CD4-positive, alpha-beta T cell treated with Interleukin-17A for 4 hours (primary cell): ENCODE results near the gene ARSK.
"Not testable (repeated sequence)": the region's sequence is repeated elsewhere in the genome, so short reads cannot be mapped to it uniquely, and the experiment has no call there.

Experiments
- DNase-seq: peaks from one replicate; pipeline ENCODE4 v3.0.0-alpha.2; 2020; ENCODE audit warnings: mixed read lengths

The ARSK gene

DNA sequence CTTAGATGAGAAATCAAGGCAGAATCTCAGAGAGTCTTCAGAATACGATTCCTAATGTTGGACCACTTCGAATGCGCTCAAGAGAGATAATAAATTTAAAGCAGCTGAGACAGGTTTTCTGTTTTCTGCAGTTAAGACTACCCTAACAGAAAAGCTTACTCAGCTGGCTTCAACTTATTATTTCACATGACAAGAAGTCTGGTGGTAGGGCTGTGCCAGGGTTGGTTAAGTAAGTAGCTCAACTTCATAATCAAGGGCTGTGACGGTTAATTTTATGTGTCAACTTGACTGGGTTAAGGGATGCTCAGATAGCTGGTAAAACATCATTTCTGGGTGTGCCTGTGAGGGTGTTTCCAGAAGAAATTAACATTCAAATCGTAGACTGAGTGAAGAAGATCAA, 68.8 kb downstream of the ARSK start:
- DNase-seq = no peak

- no peak for DNase-seq
Measured at GRCh38 chr5:95624368-95624767, 69.5 kb downstream of the ARSK start.

- no peak for DNase-seq
Measured at GRCh38 chr5:95626701-95627100, 71.8 kb downstream of the ARSK start.

GRCh38 chr5:95627971-95628810, 73.3 kb downstream of the ARSK start:
- DNase-seq = no peak

DNA sequence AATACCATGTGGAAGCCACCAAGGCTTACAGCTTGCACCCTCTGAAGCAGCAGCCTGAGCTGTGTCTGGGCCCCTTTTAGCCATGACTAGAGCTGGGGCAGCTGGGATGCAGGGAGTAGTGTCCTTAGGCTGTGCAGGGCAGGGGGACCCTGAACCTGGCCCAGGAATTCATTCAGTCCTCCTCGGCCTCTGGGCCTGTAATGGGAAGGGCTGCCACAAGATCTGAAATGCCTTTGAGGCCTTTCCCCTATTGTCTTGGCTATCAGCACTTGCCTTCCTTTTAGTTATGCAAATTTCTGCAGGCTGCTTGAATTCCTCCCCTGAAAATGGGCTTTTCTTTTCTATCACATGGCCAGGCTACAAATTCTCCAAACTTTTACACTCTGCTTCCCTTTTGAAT, 74.0 kb downstream of the ARSK start:
- DNase-seq = no peak

GRCh38 chr5:95630394-95630917, 75.6 kb downstream of the ARSK start:
- no peak for DNase-seq

DNA sequence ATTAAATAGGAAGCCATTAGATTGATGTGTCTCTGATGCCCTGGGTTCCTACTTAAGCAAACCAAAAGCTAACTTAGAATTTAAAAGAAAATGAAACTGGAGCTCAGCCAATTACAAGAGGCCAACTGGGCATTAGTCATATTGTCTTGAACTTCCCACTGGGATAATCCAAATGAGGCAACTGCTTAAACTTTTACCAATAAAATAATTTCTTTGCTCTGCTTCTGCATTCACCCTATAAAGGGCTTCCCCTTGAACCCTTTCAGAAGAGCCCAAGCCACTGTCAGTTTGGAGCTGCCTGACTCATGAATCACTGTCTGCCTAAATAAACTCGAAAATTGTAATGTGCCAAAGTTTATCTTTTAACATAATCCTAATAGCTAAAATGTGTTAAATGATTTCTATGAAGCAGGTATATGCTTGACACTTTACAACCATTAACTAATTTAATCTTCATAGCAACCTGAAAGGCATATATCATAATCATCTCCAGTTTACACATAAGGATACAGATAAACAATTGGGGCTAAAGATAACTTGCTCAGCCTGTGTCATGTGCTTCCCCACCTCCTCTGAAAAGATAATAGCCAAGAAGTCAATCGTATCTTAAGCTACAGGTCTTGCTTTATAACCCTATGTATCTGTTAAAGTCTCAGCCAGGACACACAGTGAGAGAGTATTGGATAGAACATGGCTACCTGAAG, 76.5 kb downstream of the ARSK start:
- no peak for DNase-seq

GRCh38 chr5:95631991-95632675, 77.2 kb downstream of the ARSK start:
- peak; percentile 76 for DNase-seq

- DNase-seq = not testable (repeated sequence)
Measured at GRCh38 chr5:95632942-95633341, 78.0 kb downstream of the ARSK start.

- no peak for DNase-seq
Measured at GRCh38 chr5:95633671-95634070, 78.8 kb downstream of the ARSK start.

GRCh38 chr5:95634081-95634480, 79.2 kb downstream of the ARSK start:
- no peak for DNase-seq

DNA sequence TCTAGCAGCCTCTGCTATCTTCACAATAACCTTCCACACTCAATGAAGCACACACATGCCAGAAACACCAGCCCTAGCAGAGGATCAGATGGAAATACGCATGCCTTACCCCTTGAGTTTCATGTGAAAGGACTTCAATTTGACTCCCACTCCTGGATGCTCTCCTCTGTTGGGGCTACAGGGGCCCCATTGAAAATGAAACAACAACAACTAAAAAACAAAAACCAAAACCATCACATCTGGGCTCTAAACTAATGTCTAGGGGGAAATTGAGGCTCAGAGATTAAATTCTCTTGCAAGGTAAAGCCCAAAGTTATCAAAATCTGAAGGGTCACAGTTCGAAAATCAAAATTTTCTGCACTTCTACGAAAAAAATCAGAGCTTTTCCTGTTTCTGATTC, 83.7 kb downstream of the ARSK start:
- no peak for DNase-seq

DNA sequence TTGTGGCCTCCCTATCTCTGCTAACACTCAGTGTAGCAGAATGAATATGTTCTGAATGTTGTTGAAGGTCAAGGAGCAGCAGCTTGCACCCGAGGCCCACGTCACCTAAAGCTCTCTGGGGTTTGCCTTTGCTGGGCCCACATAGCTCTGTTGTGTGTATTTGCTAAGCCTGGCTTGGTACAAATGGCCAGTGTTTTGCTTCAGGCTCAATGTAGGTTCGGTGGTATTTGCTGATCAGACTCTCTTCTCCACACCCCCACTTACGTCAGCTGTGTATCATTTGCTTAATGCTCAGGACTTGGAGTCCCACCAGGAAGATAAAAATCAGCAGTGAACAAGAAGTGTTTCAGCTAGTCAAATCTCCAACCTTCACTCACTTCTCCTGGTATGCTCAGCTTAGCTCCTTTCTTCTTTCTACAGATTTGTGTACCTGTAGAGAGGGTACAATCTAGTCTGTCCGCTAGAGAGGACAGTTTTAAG, 86.9 kb downstream of the ARSK start:
- no peak for DNase-seq

- DNase-seq = no peak
Measured at GRCh38 chr5:95643152-95643551, 88.3 kb downstream of the ARSK start.

DNA sequence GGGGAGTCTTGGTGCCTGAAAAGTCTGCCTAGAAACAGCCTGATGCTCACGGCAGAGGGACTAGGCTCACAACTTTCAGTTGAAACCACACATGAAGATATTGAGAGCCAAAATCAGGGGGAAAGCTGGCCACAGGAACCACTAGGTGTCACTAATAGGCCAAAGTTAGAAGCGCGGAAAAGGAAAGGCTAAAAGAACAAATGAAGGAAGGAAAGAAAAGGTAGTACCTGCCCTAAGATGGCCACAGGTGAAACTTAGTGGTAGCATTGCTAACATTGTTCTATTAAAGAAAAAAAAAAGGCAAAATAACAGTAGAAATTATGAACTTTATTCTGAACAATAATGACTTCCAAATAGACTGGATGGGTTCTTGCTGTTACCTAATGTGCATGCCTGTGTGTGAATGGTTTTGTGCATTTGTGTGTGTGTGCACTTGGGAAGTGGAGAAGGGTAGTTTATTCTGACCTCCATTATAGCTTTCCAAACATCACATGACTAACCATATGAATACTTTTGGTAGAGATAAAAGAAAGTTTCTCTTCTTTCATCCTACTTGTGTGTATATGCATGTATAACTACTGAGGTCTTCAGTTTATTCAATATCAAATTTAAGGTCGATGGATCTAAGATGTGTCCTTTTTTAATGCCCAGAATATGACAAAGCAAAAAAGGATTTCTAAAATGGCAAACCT, 89.6 kb downstream of the ARSK start:
- peak; percentile 60 for DNase-seq

GRCh38 chr5:95646226-95646568, 91.3 kb downstream of the ARSK start:
- not testable (repeated sequence) for DNase-seq

DNA sequence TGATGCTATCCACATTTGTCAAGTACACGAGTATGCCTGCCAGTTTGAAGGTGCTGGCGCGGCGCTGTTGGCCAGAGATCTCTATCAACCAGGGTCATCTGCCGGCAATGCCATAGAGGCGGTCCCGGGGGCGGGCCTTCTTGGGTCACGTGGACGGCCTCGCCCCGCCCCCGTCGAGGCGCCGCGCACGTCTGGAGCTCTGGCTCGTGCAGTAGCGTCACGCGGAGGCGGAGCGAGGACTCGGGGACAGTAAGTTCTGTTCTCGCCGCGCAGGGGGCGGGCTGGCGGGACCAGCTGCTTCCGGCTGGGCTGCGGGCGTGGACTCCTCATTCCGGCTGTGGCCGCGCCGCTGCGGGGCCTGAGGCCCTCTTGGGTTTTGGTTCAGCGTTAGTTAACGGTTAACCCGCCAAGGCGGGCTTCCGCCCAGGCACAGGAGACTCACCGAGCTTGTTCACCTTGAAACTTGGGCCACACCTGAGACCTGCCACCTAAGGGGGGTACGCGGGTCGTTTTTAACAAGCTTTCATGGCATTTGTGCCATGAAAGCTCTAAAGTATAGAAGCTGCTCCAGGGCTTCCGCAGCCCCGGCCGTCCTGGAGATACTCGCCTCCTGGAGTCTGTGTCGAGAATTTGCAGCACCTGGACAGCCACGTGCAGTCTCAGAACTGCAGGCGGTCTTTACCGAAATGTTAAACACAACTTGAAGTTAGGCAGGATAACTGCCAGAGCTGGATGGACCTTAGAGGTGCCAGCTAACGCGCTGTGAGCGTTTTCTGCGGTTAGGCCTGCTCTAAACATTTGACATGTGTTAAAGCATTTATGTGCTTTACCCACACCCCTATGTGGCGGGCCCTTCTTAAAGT, 91.9 kb downstream of the ARSK start, which contains the start of gene RFESD:
Gene RFESD, plus strand, starts transcription at position 209 of the 863 bp plus-strand sequence. CDS start 5,495 bp downstream, outside the sequence.
- peak; percentile 95 for DNase-seq

GRCh38 chr5:95647886-95648860, 93.3 kb downstream of the ARSK start:
- no peak for DNase-seq

- DNase-seq = no peak
Measured at GRCh38 chr5:95649274-95649673, 94.4 kb downstream of the ARSK start.
